ENCODE results near the gene NT5C1A.

- TF ChIP-seq CTCF (IDR thresholded peaks at IDR 0.05; ENCODE audit: poor library complexity, severe bottlenecking) (no peak), POLR2AphosphoS5 (IDR thresholded peaks at IDR 0.05) (no peak), SMC3 (conservative IDR thresholded peaks at IDR 0.05; ENCODE audit: poor library complexity) (no peak), MXI1 (conservative IDR thresholded peaks at IDR 0.05; ENCODE audit: poor library complexity, severe bottlenecking) (no peak), REST (IDR thresholded peaks at IDR 0.05; ENCODE audit: borderline replicate concordance) (no peak), RAD21 (conservative IDR thresholded peaks at IDR 0.05) (no peak), TAF1 (IDR thresholded peaks at IDR 0.05; ENCODE audit: low read depth) (no peak), EZH2 (IDR thresholded peaks at IDR 0.05; ENCODE audit: borderline replicate concordance, insufficient read depth, low read length, poor library complexity, severe bottlenecking) (no peak)
Measured at GRCh38 chr1:39648496-39648895, 23.4 kb downstream of the NT5C1A start.
